ENCODE measurements around the gene PPAT.

GRCh38 chr4:56406151-56406550 is 29.3 kb downstream of the PPAT start:
- TF ChIP-seq CTCF (IDR thresholded peaks at IDR 0.05) (no peak), POLR2A (IDR thresholded peaks at IDR 0.05) (no peak)

Measured in heart left ventricle (tissue), 13 donors.